HG03521 (cell line): ENCODE results near the gene SH3TC1.
A peak's percentile ranks its signal among the peaks of the same experiment; 100 is the strongest.

Experiments
- ATAC-seq: cut with Tn5 transposase; IDR thresholded peaks from one replicate; pipeline ENCODE4 v1.9.1; 2021; ENCODE audit warnings: mild to moderate bottlenecking, moderate library complexity; ENCODE audit not compliant: unreplicated experiment

The SH3TC1 gene

GRCh38 chr4:8198906-8199593 is at the start of gene SH3TC1:
Gene SH3TC1 (plus strand): TSS chr4:8199290. CDS start chr4:8205195, 5,905 bp downstream.
- peak; percentile 74 for ATAC-seq

GRCh38 chr4:8149664-8150063 is 49.4 kb upstream of the SH3TC1 start:
- ATAC-seq, result no peak

- ATAC-seq, result no peak
Observed at GRCh38 chr4:8150152-8151090, 48.7 kb upstream of the SH3TC1 start.

- no peak for ATAC-seq
Observed at GRCh38 chr4:8151165-8151650, 47.9 kb upstream of the SH3TC1 start.

- ATAC-seq, result no peak
Observed at GRCh38 chr4:8152090-8152864, 46.8 kb upstream of the SH3TC1 start.

- no peak for ATAC-seq
Observed at GRCh38 chr4:8152865-8153257, 46.2 kb upstream of the SH3TC1 start.

- ATAC-seq, result no peak
Observed at GRCh38 chr4:8153441-8153840, 45.6 kb upstream of the SH3TC1 start.

- ATAC-seq, result no peak
Observed at GRCh38 chr4:8155048-8155447, 44.0 kb upstream of the SH3TC1 start.

- ATAC-seq, result no peak
Observed at GRCh38 chr4:8155660-8156421, 43.2 kb upstream of the SH3TC1 start.

- ATAC-seq, result no peak
Observed at GRCh38 chr4:8156617-8157016, 42.5 kb upstream of the SH3TC1 start.

- no peak for ATAC-seq
Observed at GRCh38 chr4:8157496-8157895, 41.6 kb upstream of the SH3TC1 start.

- no peak for ATAC-seq
Observed at GRCh38 chr4:8157944-8158709, 41.0 kb upstream of the SH3TC1 start.

GRCh38 chr4:8158710-8159536 is 40.2 kb upstream of the SH3TC1 start, which contains the start of gene ABLIM2:
Gene ABLIM2 (minus strand): TSS chr4:8158813. CDS start chr4:8158689, 124 bp downstream.
- ATAC-seq, result peak; percentile 97

GRCh38 chr4:8159537-8160232 is 39.4 kb upstream of the SH3TC1 start:
- no peak for ATAC-seq

GRCh38 chr4:8160233-8160560 is 38.9 kb upstream of the SH3TC1 start:
- no peak for ATAC-seq

- ATAC-seq, result no peak
Observed at GRCh38 chr4:8160572-8160971, 38.5 kb upstream of the SH3TC1 start.

GRCh38 chr4:8162625-8163024 is 36.5 kb upstream of the SH3TC1 start:
- ATAC-seq, result no peak

GRCh38 chr4:8163026-8163425 is 36.1 kb upstream of the SH3TC1 start:
- ATAC-seq, result no peak
